GM12892 (cell line): ENCODE data around the gene BABAM2.

Source experiments
- POLR2A ChIP-seq: IDR thresholded peaks from 2 replicates; pipeline ENCODE4 v1.6.1; 2011; ENCODE audit warnings: low read depth, low read length, control low read depth
- POLR2AphosphoS5 ChIP-seq: IDR thresholded peaks from 2 replicates; pipeline ENCODE4 v1.6.1; 2011; ENCODE audit warnings: low read depth, low read length, control low read depth
- TAF1 ChIP-seq: IDR thresholded peaks from 2 replicates; pipeline ENCODE4 v1.6.1; 2011; ENCODE audit warnings: low read depth, mild to moderate bottlenecking, control low read depth, low read length, borderline replicate concordance

DNA sequence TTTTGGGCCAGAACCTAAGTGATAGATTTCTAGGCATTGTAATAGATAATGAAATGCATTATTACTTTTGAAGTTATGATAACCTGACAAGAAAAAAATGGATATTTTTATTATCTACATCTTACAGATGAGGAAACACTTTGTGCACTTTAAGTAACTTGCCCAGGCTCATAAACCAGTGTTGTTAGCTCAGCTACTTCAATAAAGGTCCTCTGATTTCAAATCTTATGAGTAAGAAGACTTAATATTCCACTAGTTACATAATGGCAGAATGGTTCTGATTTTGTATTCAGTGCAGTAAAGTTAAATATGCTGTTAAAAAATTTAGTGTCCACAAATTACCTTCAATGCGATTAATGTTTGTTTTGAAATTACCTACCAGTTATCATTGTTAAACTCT is 199.0 kb downstream of the BABAM2 start:
- TF ChIP-seq POLR2A (no peak), POLR2AphosphoS5 (no peak), TAF1 (no peak)
